ENCODE data around the gene ACAD10. TPM values are rescaled to one million over a fixed set of nuclear protein-coding genes. Genes with fewer than 3 reads are reported as not detected.

Gene ACAD10
- total RNA-seq, 1 donor from 2014 or later, result 45.1 TPM

DNA sequence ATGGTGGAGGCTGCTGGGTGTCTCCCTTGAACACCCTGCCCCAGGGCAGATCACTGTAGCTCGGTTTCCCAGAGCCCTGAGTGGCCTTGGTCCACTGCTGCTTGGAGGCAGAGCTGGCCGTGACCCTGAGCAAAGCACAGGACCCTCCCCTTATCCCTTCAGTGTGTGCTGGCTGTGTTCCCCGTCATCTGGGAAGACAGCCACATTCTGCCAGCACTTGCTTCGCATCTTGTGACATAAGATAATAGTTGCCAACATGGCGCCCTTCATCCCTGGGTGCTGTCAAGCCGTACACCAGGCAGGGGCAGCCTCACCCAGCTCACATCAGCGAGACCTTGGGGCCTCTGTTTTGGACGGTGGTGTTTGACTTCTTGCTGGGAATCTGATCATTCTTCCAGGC, 68.8 kb downstream of the ACAD10 start:
- H3K27ac Mint-ChIP-seq, result no peak overlapping the region
- no peak for DNase-seq
- TF ChIP-seq, protein P1, sequence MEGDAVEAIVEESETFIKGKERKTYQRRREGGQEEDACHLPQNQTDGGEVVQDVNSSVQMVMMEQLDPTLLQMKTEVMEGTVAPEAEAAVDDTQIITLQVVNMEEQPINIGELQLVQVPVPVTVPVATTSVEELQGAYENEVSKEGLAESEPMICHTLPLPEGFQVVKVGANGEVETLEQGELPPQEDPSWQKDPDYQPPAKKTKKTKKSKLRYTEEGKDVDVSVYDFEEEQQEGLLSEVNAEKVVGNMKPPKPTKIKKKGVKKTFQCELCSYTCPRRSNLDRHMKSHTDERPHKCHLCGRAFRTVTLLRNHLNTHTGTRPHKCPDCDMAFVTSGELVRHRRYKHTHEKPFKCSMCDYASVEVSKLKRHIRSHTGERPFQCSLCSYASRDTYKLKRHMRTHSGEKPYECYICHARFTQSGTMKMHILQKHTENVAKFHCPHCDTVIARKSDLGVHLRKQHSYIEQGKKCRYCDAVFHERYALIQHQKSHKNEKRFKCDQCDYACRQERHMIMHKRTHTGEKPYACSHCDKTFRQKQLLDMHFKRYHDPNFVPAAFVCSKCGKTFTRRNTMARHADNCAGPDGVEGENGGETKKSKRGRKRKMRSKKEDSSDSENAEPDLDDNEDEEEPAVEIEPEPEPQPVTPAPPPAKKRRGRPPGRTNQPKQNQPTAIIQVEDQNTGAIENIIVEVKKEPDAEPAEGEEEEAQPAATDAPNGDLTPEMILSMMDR (IDR thresholded peaks at IDR 0.05), result no peak
- no peak for ATAC-seq (ENCODE audit: low read depth)
- H3K36me3 Mint-ChIP-seq (ENCODE audit: low read depth), result peaks cover 29% of the 10 kb centered on the region
- H3K4me3 Mint-ChIP-seq, result no peak overlapping the region
- peaks cover 27% of the 10 kb centered on the region for H3K4me1 Mint-ChIP-seq
- ChIA-PET CTCF (interaction anchor here (2.6 to 5.6 kb wide), 3 partner anchors 20 to 58 kb away, joined by 12 to 146 read pairs (median 57); no protein-coding TSS in a partner anchor), POLR2A (interaction anchor here (1.1 to 2.0 kb wide), 3 partner anchors 8 to 37 kb away, joined by 4 to 5 read pairs (median 4); no protein-coding TSS in a partner anchor)
- no peaks in the 10 kb centered on the region for H3K9me3 Mint-ChIP-seq
- no peaks in the 10 kb centered on the region for H3K27me3 Mint-ChIP-seq
- intact Hi-C loops (cut with micrococcal nuclease), result no loop called here

DNA sequence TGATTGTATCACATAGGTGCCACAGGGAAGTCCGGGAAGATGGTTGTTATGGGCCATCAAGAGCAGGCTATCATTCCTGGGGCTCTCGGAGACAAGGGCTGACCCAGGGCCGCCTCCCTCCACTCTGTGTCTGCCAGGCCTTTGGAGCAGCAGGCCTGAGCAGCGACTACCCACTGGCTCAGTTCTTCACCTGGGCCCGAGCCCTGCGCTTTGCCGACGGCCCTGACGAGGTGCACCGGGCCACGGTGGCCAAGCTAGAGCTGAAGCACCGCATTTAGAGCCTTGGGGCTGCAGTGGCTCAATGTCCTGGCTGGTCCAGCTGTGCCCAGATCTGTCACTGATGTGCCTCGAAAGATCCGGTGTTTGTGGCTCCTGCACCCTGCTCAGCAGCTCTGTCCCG, 70.3 kb downstream of the ACAD10 start:
- DNase-seq, result no peak
- intact Hi-C loops (cut with micrococcal nuclease), result no loop called here
- Mint-ChIP-seq H3K4me3 (no peak overlapping the region), H3K4me1 (peaks cover 41% of the 10 kb centered on the region), H3K27ac (no peak overlapping the region), H3K27me3 (no peaks in the 10 kb centered on the region), H3K9me3 (no peaks in the 10 kb centered on the region), H3K36me3 (ENCODE audit: low read depth) (peaks cover 20% of the 10 kb centered on the region)
- POLR2A ChIA-PET, result no interaction called here
- TF ChIP-seq, protein P1 (IDR thresholded peaks at IDR 0.05), result no peak
- no peak for ATAC-seq (ENCODE audit: low read depth)
- CTCF ChIA-PET, result interaction anchor here (5.4 to 5.6 kb wide), 2 partner anchors 31 to 56 kb away, joined by 57 to 146 read pairs; no protein-coding TSS in a partner anchor

DNA sequence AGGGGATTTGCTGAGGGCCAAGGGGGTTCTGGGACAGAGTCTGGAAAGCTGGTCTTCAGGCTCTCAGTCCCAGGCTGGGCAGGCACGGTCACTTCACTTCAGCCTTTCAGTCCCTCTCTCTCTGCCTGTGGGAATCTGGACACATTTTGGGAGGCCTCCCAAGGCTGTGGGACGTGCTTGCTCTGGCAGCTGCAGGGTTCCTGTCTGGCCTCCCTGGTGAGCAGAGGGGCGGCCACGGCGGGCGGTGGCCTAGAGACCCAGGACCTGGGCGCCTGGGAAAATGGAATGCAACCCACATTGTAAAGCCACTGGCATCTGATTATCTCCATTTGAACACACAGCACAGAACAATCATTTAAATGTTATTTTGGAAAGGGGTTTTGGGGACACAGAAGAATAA, 70.8 kb downstream of the ACAD10 start:
- H3K9me3 Mint-ChIP-seq, result no peaks in the 10 kb centered on the region
- no peaks in the 10 kb centered on the region for H3K27me3 Mint-ChIP-seq
- intact Hi-C loops (cut with micrococcal nuclease), result loop anchor here (1.0 kb wide), 1 partner anchor 32 kb away; no protein-coding TSS in a partner anchor
- CTCF ChIA-PET, result interaction anchor here (5.6 kb wide), 1 partner anchor 56 kb away, joined by 146 read pairs; no protein-coding TSS in a partner anchor
- H3K4me1 Mint-ChIP-seq, result peaks cover 46% of the 10 kb centered on the region
- POLR2A ChIA-PET, result interaction anchor here (0.6 to 4.5 kb wide), 5 partner anchors 11 to 56 kb away, joined by 3 to 32 read pairs (median 3); partner anchors contain the start of gene ALDH2
- peaks cover 20% of the 10 kb centered on the region for H3K36me3 Mint-ChIP-seq (ENCODE audit: low read depth)
- no peak for ATAC-seq (ENCODE audit: low read depth)
- TF ChIP-seq, protein P1 (IDR thresholded peaks at IDR 0.05), result no peak
- H3K4me3 Mint-ChIP-seq, result no peak overlapping the region
- no peak overlapping the region for H3K27ac Mint-ChIP-seq
- DNase-seq, result no peak

DNA sequence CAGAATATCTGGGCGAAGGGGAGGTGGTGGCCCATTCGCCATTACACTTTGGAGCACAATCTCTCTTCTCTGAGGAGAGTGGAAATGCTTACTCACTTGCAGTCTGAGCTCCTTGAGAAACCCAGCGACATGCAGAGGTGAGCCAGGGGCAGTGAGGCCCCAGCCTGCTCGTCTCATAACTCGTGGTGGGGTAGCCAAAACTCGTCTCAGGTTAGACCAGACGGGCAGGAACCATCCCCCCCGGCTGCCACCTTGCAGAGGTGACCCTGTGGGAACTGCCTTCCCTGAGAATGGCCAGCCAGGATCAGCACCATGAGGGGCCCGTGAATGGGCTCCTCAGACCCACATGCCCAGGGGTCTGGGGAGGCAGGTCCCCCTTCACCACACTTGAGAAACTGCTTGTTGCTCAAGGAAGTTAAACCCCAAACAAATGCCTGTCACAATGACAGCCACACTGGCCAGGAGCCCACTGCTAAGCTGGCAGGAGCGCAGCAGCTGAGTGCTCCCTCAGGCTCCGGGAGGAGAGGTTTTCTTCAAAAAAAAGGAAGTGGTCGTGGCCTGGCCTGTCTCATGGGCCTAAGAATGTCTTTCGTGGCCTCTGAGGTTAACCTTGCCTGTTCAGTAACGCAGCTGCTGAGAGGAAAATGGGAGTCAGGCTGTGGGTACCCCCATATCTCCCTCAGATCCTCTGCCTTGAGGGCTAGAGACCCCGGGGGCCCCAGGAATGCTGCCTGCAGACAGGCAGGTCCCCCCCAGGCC, 71.7 kb downstream of the ACAD10 start:
- peaks cover 20% of the 10 kb centered on the region for H3K36me3 Mint-ChIP-seq (ENCODE audit: low read depth)
- peak overlapping the region; percentile 46 for H3K27ac Mint-ChIP-seq
- no peaks in the 10 kb centered on the region for H3K27me3 Mint-ChIP-seq
- POLR2A ChIA-PET, result interaction anchor here (0.5 to 4.5 kb wide), 8 partner anchors 10 to 645 kb away, joined by 3 to 32 read pairs (median 3); partner anchors contain the start of gene ALDH2
- H3K4me3 Mint-ChIP-seq, result peak overlapping the region; percentile 38
- TF ChIP-seq, protein P1 (IDR thresholded peaks at IDR 0.05), result no peak
- DNase-seq (no peak), ATAC-seq (ENCODE audit: low read depth) (peak; percentile 76)
- H3K9me3 Mint-ChIP-seq, result no peaks in the 10 kb centered on the region
- CTCF ChIA-PET, result interaction anchor here (1.0 kb wide), 1 partner anchor 55 kb away, joined by 4 read pairs; no protein-coding TSS in a partner anchor
- intact Hi-C loops (cut with micrococcal nuclease), result loop anchor here (1.0 kb wide), 1 partner anchor 31 kb away; no protein-coding TSS in a partner anchor
- H3K4me1 Mint-ChIP-seq, result peaks cover 54% of the 10 kb centered on the region

DNA sequence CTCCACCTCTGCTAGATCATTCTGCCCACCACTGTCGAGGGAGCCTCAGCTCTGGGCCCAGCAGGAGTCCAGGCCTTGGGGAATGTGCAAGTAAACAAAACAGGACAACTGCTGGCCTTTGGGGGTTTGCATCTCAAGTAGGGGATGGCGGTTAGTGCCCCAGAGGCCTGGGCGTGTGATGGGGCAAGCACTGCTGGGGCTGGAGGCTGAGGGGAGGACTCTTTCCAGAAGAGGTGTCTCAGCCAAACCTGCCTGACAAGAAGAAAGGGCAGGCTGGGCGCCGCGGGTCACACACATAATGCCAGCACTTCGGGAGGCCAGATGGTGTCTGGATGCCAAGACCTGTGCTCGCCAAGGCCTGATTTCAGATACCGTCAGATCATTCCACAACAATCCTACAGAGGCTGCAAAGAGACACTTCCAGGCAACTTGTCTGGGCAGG, 72.3 kb downstream of the ACAD10 start:
- ChIA-PET POLR2A (interaction anchor here (0.6 to 4.5 kb wide), 5 partner anchors 9 to 644 kb away, joined by 3 to 32 read pairs (median 3); partner anchors contain the start of gene ALDH2), CTCF (interaction anchor here (1.0 kb wide), 1 partner anchor 54 kb away, joined by 4 read pairs; no protein-coding TSS in a partner anchor)
- DNase-seq (no peak), ATAC-seq (ENCODE audit: low read depth) (no peak)
- peaks cover 20% of the 10 kb centered on the region for H3K36me3 Mint-ChIP-seq (ENCODE audit: low read depth)
- peak overlapping the region; percentile 46 for H3K27ac Mint-ChIP-seq
- intact Hi-C loops (cut with micrococcal nuclease), result no loop called here
- H3K27me3 Mint-ChIP-seq, result no peaks in the 10 kb centered on the region
- peak overlapping the region; percentile 38 for H3K4me3 Mint-ChIP-seq
- H3K9me3 Mint-ChIP-seq, result no peaks in the 10 kb centered on the region
- H3K4me1 Mint-ChIP-seq, result peaks cover 60% of the 10 kb centered on the region
- TF ChIP-seq, protein P1 (IDR thresholded peaks at IDR 0.05), result no peak

Data from activated B cell treated with CpG ODN at 0.5 μM for 24 hours (primary cell).